Measurements from ENCODE around the gene GTF2B.
"Not testable (repeated sequence)": the region's sequence is repeated elsewhere in the genome, so short reads cannot be mapped to it uniquely, and the experiment has no call there.

Gene GTF2B

DNA sequence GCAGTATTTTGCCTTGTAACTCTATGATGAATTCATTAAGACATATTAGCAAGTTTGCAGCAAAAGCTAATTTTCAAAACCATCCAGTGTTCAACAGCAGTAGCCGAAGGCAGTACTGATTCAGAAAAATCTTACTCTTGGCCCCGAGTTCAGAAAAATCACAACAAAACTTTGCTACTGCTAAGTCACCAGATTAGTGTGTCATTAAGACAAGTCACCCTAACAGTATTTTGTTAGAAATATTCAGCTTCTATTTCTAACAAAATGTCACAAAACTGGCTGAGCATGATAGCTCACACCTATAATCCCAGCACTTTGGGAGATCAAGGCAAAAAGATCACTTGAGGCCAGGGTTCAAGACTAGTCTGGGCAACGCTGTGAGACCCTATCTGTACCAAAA lies 8.2 kb downstream of the GTF2B start:
- no peak for DNase-seq (ENCODE audit: extremely low read depth, low read depth)
- TF ChIP-seq, protein P1, sequence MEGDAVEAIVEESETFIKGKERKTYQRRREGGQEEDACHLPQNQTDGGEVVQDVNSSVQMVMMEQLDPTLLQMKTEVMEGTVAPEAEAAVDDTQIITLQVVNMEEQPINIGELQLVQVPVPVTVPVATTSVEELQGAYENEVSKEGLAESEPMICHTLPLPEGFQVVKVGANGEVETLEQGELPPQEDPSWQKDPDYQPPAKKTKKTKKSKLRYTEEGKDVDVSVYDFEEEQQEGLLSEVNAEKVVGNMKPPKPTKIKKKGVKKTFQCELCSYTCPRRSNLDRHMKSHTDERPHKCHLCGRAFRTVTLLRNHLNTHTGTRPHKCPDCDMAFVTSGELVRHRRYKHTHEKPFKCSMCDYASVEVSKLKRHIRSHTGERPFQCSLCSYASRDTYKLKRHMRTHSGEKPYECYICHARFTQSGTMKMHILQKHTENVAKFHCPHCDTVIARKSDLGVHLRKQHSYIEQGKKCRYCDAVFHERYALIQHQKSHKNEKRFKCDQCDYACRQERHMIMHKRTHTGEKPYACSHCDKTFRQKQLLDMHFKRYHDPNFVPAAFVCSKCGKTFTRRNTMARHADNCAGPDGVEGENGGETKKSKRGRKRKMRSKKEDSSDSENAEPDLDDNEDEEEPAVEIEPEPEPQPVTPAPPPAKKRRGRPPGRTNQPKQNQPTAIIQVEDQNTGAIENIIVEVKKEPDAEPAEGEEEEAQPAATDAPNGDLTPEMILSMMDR (IDR thresholded peaks at IDR 0.05; ENCODE audit: low read depth, low read length), result no peak

DNA sequence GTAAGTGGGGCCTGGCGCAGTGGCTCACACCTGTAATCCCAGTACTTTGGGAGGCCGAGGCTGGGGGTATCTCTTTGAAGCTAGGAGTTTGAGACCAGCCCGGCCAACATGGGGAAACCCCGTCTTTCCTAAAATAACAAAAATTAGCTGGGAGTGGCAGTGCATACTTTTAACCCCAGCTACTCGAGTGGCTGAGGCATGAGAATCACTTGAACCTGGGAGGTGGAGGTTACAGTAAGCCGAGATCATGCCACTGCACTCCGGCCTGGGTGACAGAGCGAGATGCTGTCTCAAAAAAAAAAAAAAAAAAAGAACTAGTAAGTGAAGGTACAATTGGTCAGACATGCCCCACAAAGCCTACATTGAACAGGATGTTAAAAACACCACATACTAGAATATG lies 10.7 kb downstream of the GTF2B start:
- DNase-seq (ENCODE audit: extremely low read depth, low read depth), result not testable (repeated sequence)

DNA sequence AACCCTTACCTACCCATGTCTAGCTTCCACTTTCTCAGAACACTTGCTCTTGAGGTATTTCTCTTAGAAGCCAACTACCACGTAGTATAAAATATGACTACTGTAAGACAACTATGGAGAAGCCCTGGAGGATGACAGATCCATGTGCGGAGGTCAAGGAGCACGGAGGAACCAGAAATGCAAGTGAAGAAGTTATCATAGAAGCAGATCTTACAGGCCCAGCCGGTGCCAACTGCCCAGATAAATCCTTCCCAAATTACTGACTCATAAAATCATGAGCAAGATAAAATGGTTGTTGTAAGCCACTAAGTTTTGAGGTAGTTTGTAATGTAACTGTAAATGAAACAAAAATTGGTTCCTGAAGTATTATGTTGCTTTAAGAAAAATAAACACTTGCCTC lies 12.6 kb downstream of the GTF2B start:
- TF ChIP-seq, protein P1 (IDR thresholded peaks at IDR 0.05; ENCODE audit: low read depth, low read length), result no peak
- DNase-seq (ENCODE audit: extremely low read depth, low read depth), result no peak

DNA sequence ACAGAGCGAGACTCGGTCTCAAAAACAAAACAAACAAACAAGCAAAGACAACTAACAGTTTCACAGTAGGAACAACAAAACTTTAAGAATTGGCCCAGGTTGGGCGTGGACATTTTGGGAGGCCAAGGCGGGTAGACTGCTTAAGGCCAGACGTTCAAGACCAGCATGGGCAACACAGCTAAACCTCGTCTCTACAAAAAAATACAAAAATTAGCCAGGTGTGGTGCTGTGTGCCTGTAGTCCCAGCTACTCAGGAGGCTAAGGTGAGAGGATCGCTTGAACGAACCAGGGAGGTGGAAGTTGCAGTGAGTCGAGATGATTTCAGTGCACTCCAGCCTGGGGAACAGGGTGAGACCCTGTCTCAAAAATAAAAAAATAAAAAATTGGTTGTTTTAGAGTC lies 13.5 kb downstream of the GTF2B start:
- DNase-seq (ENCODE audit: extremely low read depth, low read depth), result no peak
- TF ChIP-seq, protein P1 (IDR thresholded peaks at IDR 0.05; ENCODE audit: low read depth, low read length), result no peak

DNA sequence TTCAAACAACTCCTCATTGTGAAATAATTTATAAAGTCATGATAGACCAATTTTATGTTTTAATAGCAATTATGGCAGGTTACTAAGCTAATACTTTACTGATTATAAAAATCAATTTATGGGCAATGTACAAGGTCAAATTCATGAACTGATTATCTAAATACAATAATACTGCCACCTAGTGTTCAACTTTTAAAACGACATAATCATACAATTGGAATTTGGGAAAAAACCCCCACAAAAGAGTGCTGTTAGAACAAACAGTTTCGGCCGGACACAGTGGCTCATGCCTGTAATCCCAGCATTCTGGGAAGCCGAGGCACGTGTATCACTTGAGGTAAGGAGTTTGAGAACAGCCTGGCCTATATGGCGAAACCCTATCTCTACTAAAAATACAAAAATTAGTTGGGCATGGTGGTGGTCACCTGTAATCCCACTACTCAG lies 14.0 kb downstream of the GTF2B start:
- no peak for DNase-seq (ENCODE audit: extremely low read depth, low read depth)
- TF ChIP-seq, protein P1 (IDR thresholded peaks at IDR 0.05; ENCODE audit: low read depth, low read length), result peak; percentile 27

DNA sequence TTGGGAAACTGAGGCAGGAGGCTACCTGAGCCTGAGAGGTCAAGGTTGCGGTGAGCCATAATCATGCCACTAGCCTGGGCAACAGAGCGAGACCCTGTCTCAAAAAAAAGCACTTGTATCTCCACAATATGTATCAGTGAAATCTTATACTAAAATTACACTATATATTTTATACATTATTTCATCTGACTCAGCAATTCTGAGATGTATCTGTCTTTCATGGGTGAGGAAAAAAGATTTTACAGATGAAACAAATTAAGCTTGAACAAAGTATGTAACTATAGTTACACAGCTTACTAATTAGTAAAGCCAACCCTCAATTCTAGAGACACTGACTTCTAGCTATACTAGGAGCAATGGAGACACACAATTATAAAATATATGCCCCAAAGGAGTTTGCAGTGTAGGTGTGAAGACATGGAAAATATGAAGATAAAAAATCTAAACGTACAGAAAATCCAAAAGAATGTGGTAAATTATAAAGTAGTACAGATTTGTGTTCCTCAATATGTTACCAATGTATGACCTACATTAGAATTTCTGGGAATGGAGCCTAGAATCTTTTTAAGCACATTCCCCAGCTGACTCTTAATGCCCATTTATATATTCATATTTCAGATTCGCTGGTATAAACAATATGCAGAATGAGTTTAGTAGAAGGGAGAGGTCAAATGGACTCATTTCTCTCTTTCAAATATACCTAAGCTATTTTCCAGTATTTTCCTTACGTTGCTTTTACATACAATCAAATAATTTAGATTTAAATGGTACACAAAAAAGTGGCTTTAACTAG lies 14.6 kb downstream of the GTF2B start:
- no peak for DNase-seq (ENCODE audit: extremely low read depth, low read depth)
- TF ChIP-seq, protein P1 (IDR thresholded peaks at IDR 0.05; ENCODE audit: low read depth, low read length), result no peak

DNA sequence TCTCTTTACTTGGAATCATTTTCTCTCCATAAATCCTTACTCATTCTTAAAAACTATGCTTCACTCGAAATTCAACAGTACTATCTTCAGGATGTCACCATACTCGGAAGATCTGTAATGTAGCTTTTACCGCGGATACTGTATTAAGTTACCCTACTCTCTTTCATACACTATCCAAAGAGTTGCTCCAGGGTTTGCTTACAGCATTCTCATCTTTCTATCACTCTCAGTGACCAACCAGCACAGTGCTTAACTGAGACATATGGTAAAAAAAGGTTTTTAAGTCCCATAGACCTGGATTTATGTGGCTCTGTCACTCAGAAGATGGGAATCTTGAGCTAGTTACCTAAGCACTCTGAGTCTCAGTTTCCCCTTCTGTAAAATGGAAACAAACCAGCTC lies 15.8 kb downstream of the GTF2B start:
- no peak for DNase-seq (ENCODE audit: extremely low read depth, low read depth)
- TF ChIP-seq, protein P1 (IDR thresholded peaks at IDR 0.05; ENCODE audit: low read depth, low read length), result no peak
